Liver (tissue), 3 donors: ENCODE results near the gene PINLYP.

ENCODE experiments used
- EGR1 ChIP-seq, 2 donors: IDR thresholded peaks; 2 replicates each; pipeline ENCODE4 v1.6.1; 2016 to 2018; ENCODE audit warnings: antibody characterized with exemption in 2 of 2, low read depth in 2 of 2
- FOXA2 ChIP-seq: IDR thresholded peaks from 2 replicates; pipeline ENCODE4 v1.6.1; 2016; ENCODE audit warnings: antibody characterized with exemption
- GABPA ChIP-seq, 2 donors: IDR thresholded peaks in 1 of 2; conservative IDR thresholded peaks in 1 of 2; 2 replicates each; pipeline ENCODE4 v1.6.1; 2016; ENCODE audit warnings: antibody characterized with exemption in 2 of 2, mild to moderate bottlenecking in 1 of 2, moderate library complexity in 1 of 2
- JUND ChIP-seq, 2 donors: IDR thresholded peaks; 2 replicates each; pipeline ENCODE4 v1.6.1; 2016; ENCODE audit warnings: antibody characterized with exemption in 2 of 2
- NR2F2 ChIP-seq: IDR thresholded peaks from 2 replicates; pipeline ENCODE4 v1.6.1; 2016; ENCODE audit warnings: antibody characterized with exemption
- RAD21 ChIP-seq, 2 donors: IDR thresholded peaks; 2 replicates each; pipeline ENCODE4 v1.6.1; 2016; ENCODE audit warnings: antibody characterized with exemption in 2 of 2, mild to moderate bottlenecking in 2 of 2
- RXRA ChIP-seq, 2 donors: IDR thresholded peaks; 2 replicates each; pipeline ENCODE4 v1.6.1; 2017 to 2018; ENCODE audit warnings: antibody characterized with exemption in 2 of 2, mild to moderate bottlenecking in 1 of 2
- SP1 ChIP-seq: IDR thresholded peaks from 2 replicates; pipeline ENCODE4 v1.6.1; 2018; ENCODE audit warnings: antibody characterized with exemption, mild to moderate bottlenecking
- TAF1 ChIP-seq: conservative IDR thresholded peaks from 2 replicates; pipeline ENCODE4 v1.6.1; 2016; ENCODE audit warnings: antibody characterized with exemption, mild to moderate bottlenecking
- YY1 ChIP-seq: IDR thresholded peaks from 2 replicates; pipeline ENCODE4 v1.6.1; 2016; ENCODE audit warnings: antibody characterized with exemption, mild to moderate bottlenecking
- TF ChIP-seq, protein P1 (sequence below): IDR thresholded peaks from 2 replicates; pipeline ENCODE4 v1.6.1; 2016; ENCODE audit warnings: antibody characterized with exemption
- TF ChIP-seq, protein P2 (sequence below): fragments of 150-350 bp; IDR thresholded peaks from 2 replicates; pipeline ENCODE4 v1.5.1; 2017; ENCODE audit warnings: improper control_type of control experiment, low read depth, low read length; ENCODE audit not compliant: missing input control
- TF ChIP-seq, protein P3 (sequence below): IDR thresholded peaks from 2 replicates; pipeline ENCODE4 v1.6.1; 2016; ENCODE audit warnings: antibody characterized with exemption, mild to moderate bottlenecking
- TF ChIP-seq, protein P4 (sequence below): IDR thresholded peaks from 2 replicates; pipeline ENCODE4 v1.6.1; 2016; ENCODE audit warnings: antibody characterized with exemption
- donor health status: healthy.
- donor health status: healthy.

DNA sequence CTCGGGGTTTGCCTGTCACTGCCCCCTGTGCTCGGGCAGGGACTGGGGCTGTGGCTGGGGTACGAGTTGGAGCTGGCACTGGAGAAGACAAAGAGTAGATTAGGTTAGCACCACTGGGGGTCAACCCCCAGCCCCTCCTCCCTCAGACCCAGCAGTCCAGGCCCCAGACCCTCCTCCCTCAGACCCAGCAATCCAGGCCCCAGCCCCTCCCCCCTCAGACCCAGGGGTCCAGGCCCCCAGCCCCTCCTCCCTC lies 23.5 kb upstream of the PINLYP start:
- TF ChIP-seq, protein P1, sequence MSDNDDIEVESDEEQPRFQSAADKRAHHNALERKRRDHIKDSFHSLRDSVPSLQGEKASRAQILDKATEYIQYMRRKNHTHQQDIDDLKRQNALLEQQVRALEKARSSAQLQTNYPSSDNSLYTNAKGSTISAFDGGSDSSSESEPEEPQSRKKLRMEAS, result no peak
- TF ChIP-seq, protein P2, sequence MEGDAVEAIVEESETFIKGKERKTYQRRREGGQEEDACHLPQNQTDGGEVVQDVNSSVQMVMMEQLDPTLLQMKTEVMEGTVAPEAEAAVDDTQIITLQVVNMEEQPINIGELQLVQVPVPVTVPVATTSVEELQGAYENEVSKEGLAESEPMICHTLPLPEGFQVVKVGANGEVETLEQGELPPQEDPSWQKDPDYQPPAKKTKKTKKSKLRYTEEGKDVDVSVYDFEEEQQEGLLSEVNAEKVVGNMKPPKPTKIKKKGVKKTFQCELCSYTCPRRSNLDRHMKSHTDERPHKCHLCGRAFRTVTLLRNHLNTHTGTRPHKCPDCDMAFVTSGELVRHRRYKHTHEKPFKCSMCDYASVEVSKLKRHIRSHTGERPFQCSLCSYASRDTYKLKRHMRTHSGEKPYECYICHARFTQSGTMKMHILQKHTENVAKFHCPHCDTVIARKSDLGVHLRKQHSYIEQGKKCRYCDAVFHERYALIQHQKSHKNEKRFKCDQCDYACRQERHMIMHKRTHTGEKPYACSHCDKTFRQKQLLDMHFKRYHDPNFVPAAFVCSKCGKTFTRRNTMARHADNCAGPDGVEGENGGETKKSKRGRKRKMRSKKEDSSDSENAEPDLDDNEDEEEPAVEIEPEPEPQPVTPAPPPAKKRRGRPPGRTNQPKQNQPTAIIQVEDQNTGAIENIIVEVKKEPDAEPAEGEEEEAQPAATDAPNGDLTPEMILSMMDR, result no peak
- TF ChIP-seq, protein P3, sequence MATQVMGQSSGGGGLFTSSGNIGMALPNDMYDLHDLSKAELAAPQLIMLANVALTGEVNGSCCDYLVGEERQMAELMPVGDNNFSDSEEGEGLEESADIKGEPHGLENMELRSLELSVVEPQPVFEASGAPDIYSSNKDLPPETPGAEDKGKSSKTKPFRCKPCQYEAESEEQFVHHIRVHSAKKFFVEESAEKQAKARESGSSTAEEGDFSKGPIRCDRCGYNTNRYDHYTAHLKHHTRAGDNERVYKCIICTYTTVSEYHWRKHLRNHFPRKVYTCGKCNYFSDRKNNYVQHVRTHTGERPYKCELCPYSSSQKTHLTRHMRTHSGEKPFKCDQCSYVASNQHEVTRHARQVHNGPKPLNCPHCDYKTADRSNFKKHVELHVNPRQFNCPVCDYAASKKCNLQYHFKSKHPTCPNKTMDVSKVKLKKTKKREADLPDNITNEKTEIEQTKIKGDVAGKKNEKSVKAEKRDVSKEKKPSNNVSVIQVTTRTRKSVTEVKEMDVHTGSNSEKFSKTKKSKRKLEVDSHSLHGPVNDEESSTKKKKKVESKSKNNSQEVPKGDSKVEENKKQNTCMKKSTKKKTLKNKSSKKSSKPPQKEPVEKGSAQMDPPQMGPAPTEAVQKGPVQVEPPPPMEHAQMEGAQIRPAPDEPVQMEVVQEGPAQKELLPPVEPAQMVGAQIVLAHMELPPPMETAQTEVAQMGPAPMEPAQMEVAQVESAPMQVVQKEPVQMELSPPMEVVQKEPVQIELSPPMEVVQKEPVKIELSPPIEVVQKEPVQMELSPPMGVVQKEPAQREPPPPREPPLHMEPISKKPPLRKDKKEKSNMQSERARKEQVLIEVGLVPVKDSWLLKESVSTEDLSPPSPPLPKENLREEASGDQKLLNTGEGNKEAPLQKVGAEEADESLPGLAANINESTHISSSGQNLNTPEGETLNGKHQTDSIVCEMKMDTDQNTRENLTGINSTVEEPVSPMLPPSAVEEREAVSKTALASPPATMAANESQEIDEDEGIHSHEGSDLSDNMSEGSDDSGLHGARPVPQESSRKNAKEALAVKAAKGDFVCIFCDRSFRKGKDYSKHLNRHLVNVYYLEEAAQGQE, result no peak
- TF ChIP-seq RAD21 (IDR thresholded peaks at IDR 0.05), result no peak
- no peak for TF ChIP-seq YY1
- TF ChIP-seq FOXA2, result no peak
- TF ChIP-seq, protein P4, sequence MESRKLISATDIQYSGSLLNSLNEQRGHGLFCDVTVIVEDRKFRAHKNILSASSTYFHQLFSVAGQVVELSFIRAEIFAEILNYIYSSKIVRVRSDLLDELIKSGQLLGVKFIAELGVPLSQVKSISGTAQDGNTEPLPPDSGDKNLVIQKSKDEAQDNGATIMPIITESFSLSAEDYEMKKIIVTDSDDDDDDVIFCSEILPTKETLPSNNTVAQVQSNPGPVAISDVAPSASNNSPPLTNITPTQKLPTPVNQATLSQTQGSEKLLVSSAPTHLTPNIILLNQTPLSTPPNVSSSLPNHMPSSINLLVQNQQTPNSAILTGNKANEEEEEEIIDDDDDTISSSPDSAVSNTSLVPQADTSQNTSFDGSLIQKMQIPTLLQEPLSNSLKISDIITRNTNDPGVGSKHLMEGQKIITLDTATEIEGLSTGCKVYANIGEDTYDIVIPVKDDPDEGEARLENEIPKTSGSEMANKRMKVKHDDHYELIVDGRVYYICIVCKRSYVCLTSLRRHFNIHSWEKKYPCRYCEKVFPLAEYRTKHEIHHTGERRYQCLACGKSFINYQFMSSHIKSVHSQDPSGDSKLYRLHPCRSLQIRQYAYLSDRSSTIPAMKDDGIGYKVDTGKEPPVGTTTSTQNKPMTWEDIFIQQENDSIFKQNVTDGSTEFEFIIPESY, result no peak
- no peak for TF ChIP-seq SP1
- TF ChIP-seq GABPA (IDR thresholded peaks at IDR 0.05 in 1 of 2, conservative IDR thresholded peaks at IDR 0.05 in 1 of 2), result no peak
- TF ChIP-seq NR2F2, result no peak
- no peak for TF ChIP-seq TAF1
- no peak for TF ChIP-seq RXRA (IDR thresholded peaks at IDR 0.05)
- no peak for TF ChIP-seq JUND (IDR thresholded peaks at IDR 0.05)
- no peak for TF ChIP-seq EGR1 (IDR thresholded peaks at IDR 0.05; ENCODE audit: low read depth in 2 of 2)
